ENCODE measurements around the gene IGFBP6. TPM values are rescaled to one million over a fixed set of nuclear protein-coding genes. Genes with fewer than 3 reads are reported as not detected.
"Not testable (repeated sequence)": the region's sequence is repeated elsewhere in the genome, so short reads cannot be mapped to it uniquely, and the experiment has no call there.

Gene IGFBP6
- total and polyA plus RNA-seq, 9 of the 15 experiments (the other 6 are each of a cell fraction or from before 2014, with no cell fraction given) = 0.15 to 1.4 (median 0.54) TPM

- peak; percentile 54 for TF ChIP-seq ZNF384 (IDR thresholded peaks at IDR 0.05; ENCODE audit: low read depth, low read length)
These were observed 3.1 kb upstream of the IGFBP6 start (continued) for GRCh38 chr12:53094394-53094787.

GRCh38 chr12:53094796-53095595 lies 2.5 kb upstream of the IGFBP6 start:
- H3K9me1 ChIP-seq (ENCODE audit: control insufficient read depth, insufficient read depth, low read length); H4K20me1 ChIP-seq (replicated peaks; ENCODE audit: control insufficient read depth, insufficient read depth, low read length); H3K9ac ChIP-seq (ENCODE audit: insufficient read depth in 1 of 2, low read depth in 2 of 2, low read length in 2 of 2); H3K9me3 ChIP-seq (replicated peaks; ENCODE audit: control insufficient read depth, insufficient read depth, low read depth, low read length); CTCF ChIA-PET (ENCODE audit: low intra/inter-chr PET ratio); in situ Hi-C loops (cut with MboI); DNase-seq (ENCODE audit: extremely low read depth in 1 of 4, low spot score in 3 of 4); H2AFZ ChIP-seq (ENCODE audit: low read depth, low read length); H3K4me3 ChIP-seq; H3K27me3 ChIP-seq (ENCODE audit: control insufficient read depth in 2 of 2, insufficient read depth in 2 of 2, low read length in 2 of 2); FAIRE-seq; ATAC-seq; H3K27ac ChIP-seq (ENCODE audit: extremely low read depth, low read depth, low read length); H3K4me2 ChIP-seq (ENCODE audit: insufficient read depth, low read length); BruUV-seq (replicated peaks); H3K36me3 ChIP-seq (ENCODE audit: control insufficient read depth, insufficient read depth, low read length); intact Hi-C loops (cut with micrococcal nuclease); H3K79me2 ChIP-seq (ENCODE audit: control insufficient read depth, insufficient read depth, low read length): not testable (repeated sequence)
- 62% methylated on average over 5 of the region's 5 CpGs for WGBS (ENCODE audit: insufficient coverage, low coverage, missing lambda C conversion rate)
- POLR2A ChIA-PET = interaction anchor here (1.0 to 1.5 kb wide), 2 partner anchors 16 to 40 kb away, joined by 3 to 6 read pairs; partner anchors contain the start of gene SPRYD3
- peaks cover 31 to 33% of the 10 kb centered on the region in 2 experiments for H3K4me1 ChIP-seq (replicated peaks in 1 of 2; ENCODE audit: control insufficient read depth in 2 of 2, insufficient read depth in 2 of 2, low read length in 2 of 2)
- TF ChIP-seq ZNF146 (CRISPR knock-in tag; IDR thresholded peaks at IDR 0.05; ENCODE audit: unreplicated experiment) = peak; percentile 70

GRCh38 chr12:53095596-53095895 lies 1.9 kb upstream of the IGFBP6 start:
- BruUV-seq (replicated peaks); H4K20me1 ChIP-seq (replicated peaks; ENCODE audit: control insufficient read depth, insufficient read depth, low read length); H3K27ac ChIP-seq (ENCODE audit: extremely low read depth, low read depth, low read length); H2AFZ ChIP-seq (ENCODE audit: low read depth, low read length); intact Hi-C loops (cut with micrococcal nuclease); ATAC-seq; H3K4me3 ChIP-seq; in situ Hi-C loops (cut with MboI); DNase-seq (ENCODE audit: extremely low read depth in 1 of 4, low spot score in 3 of 4); H3K79me2 ChIP-seq (ENCODE audit: control insufficient read depth, insufficient read depth, low read length); CTCF ChIA-PET (ENCODE audit: low intra/inter-chr PET ratio); H3K9ac ChIP-seq (ENCODE audit: insufficient read depth in 1 of 2, low read depth in 2 of 2, low read length in 2 of 2); FAIRE-seq; H3K36me3 ChIP-seq (ENCODE audit: control insufficient read depth, insufficient read depth, low read length); H3K9me1 ChIP-seq (ENCODE audit: control insufficient read depth, insufficient read depth, low read length); H3K27me3 ChIP-seq (ENCODE audit: control insufficient read depth in 2 of 2, insufficient read depth in 2 of 2, low read length in 2 of 2); H3K4me2 ChIP-seq (ENCODE audit: insufficient read depth, low read length); H3K9me3 ChIP-seq (replicated peaks; ENCODE audit: control insufficient read depth, insufficient read depth, low read depth, low read length): not testable (repeated sequence)
- H3K4me1 ChIP-seq (replicated peaks in 1 of 2; ENCODE audit: control insufficient read depth in 2 of 2, insufficient read depth in 2 of 2, low read length in 2 of 2) = peaks cover 31 to 33% of the 10 kb centered on the region in 2 experiments
- 83% methylated on average over 3 of the region's 3 CpGs for WGBS (ENCODE audit: insufficient coverage, low coverage, missing lambda C conversion rate)
- POLR2A ChIA-PET = interaction anchor here (1.0 kb wide), 1 partner anchor 16 kb away, joined by 3 read pairs; the partner anchor contains the start of gene SPRYD3
